WTC11 (cell line): ENCODE data around the gene TNRC6C. TPM values are rescaled to one million over a fixed set of nuclear protein-coding genes. Genes with fewer than 3 reads are reported as not detected.

ENCODE experiments used
- ATAC-seq: fragments of 200-7000 bp; cut with Tn5 transposase; 2 replicates; pipeline ENCODE4 v1.10.0; 2021; ENCODE audit warnings: mild to moderate bottlenecking, moderate library complexity
- CTCF ChIA-PET: fragments of 300-600 bp; sonication (Branson Sonifier 250); formaldehyde crosslinking; loops from one replicate; lab custom pipeline; 2021; ENCODE audit warnings: antibody characterized with exemption; lab: Charles Lee
- POLR2A ChIA-PET: fragments of 350-600 bp; sonication (Branson Sonifier 250); formaldehyde crosslinking; loops from one replicate; lab custom pipeline; 2021; ENCODE audit warnings: antibody characterized with exemption; lab: Charles Lee
- DNase-seq: peaks from one replicate; pipeline ENCODE4 v3.0.0; 2021; ENCODE audit warnings: low spot score
- H3K27ac Mint-ChIP-seq: 2 replicates; pipeline ENCODE4 v1.8.0; 2021; ENCODE audit warnings: mixed read lengths
- H3K27me3 Mint-ChIP-seq: 2 replicates; pipeline ENCODE4 v1.8.0; 2021; ENCODE audit warnings: low read depth, mild to moderate bottlenecking, moderate library complexity, mixed read lengths
- H3K36me3 Mint-ChIP-seq: 2 replicates; pipeline ENCODE4 v1.8.0; 2021; ENCODE audit warnings: mixed read lengths
- H3K4me1 Mint-ChIP-seq: 2 replicates; pipeline ENCODE4 v1.8.0; 2022; ENCODE audit warnings: mixed read lengths
- H3K4me3 Mint-ChIP-seq: 2 replicates; pipeline ENCODE4 v1.8.0; 2021; ENCODE audit warnings: mild to moderate bottlenecking, moderate library complexity, mixed read lengths
- H3K9me3 Mint-ChIP-seq: 2 replicates; pipeline ENCODE4 v1.8.0; 2021; ENCODE audit warnings: mixed read lengths
- CREB1 ChIP-seq: sonication (generic); formaldehyde crosslinking; IDR thresholded peaks from 2 replicates; pipeline ENCODE4 v1.8.0; 2023; ENCODE audit warnings: mild to moderate bottlenecking, missing genetic modification reagents
- CREM ChIP-seq: sonication (generic); formaldehyde crosslinking; IDR thresholded peaks from 2 replicates; pipeline ENCODE4 v1.8.1; 2022; ENCODE audit warnings: mild to moderate bottlenecking, missing genetic modification reagents, moderate library complexity
- CTCF ChIP-seq: fragments of 200-600 bp; IDR thresholded peaks from 2 replicates; pipeline ENCODE4 v1.8.0; 2022; ENCODE audit warnings: antibody characterized with exemption
- E2F4 ChIP-seq: sonication (generic); formaldehyde crosslinking; IDR thresholded peaks from 2 replicates; pipeline ENCODE4 v1.8.1; 2022; ENCODE audit warnings: low read depth, mild to moderate bottlenecking, moderate library complexity, missing genetic modification reagents, borderline replicate concordance
- ESRRA ChIP-seq: sonication (generic); formaldehyde crosslinking; IDR thresholded peaks from 2 replicates; pipeline ENCODE4 v1.8.1; 2022; ENCODE audit warnings: mild to moderate bottlenecking, missing genetic modification reagents, borderline replicate concordance
- ETV6 ChIP-seq: sonication (generic); formaldehyde crosslinking; IDR thresholded peaks from 2 replicates; pipeline ENCODE4 v1.8.1; 2022; ENCODE audit warnings: mild to moderate bottlenecking, missing genetic modification reagents
- FOXP1 ChIP-seq: sonication (generic); formaldehyde crosslinking; IDR thresholded peaks from 2 replicates; pipeline ENCODE4 v1.8.0; 2022; ENCODE audit warnings: missing genetic modification reagents, mild to moderate bottlenecking, moderate library complexity, borderline replicate concordance
- GTF2I ChIP-seq: fragments of 250-450 bp; sonication (Bioruptor Pico); conservative IDR thresholded peaks from 2 replicates; pipeline ENCODE4 v1.4.0; 2021; ENCODE audit warnings: mild to moderate bottlenecking
- IRF2 ChIP-seq: sonication (generic); formaldehyde crosslinking; IDR thresholded peaks from 2 replicates; pipeline ENCODE4 v1.8.0; 2022; ENCODE audit warnings: low read depth, missing genetic modification reagents, borderline replicate concordance
- NFATC4 ChIP-seq: fragments of 250-450 bp; sonication (Bioruptor Pico); IDR thresholded peaks from 2 replicates; pipeline ENCODE4 v1.9.0; 2021; ENCODE audit warnings: mild to moderate bottlenecking
- NR2C2 ChIP-seq: sonication (generic); formaldehyde crosslinking; IDR thresholded peaks from 2 replicates; pipeline ENCODE4 v1.8.0; 2022; ENCODE audit warnings: mild to moderate bottlenecking, missing genetic modification reagents
- NR3C1 ChIP-seq: sonication (generic); formaldehyde crosslinking; conservative IDR thresholded peaks from 2 replicates; pipeline ENCODE4 v1.8.1; 2023; ENCODE audit warnings: low read depth, mild to moderate bottlenecking, missing genetic modification reagents
- OVOL2 ChIP-seq: fragments of 250-450 bp; sonication (Bioruptor Pico); IDR thresholded peaks from 2 replicates; pipeline ENCODE4 v1.9.0; 2021; ENCODE audit warnings: mild to moderate bottlenecking, borderline replicate concordance
- SMAD3 ChIP-seq: sonication (generic); formaldehyde crosslinking; IDR thresholded peaks from 2 replicates; pipeline ENCODE4 v1.8.0; 2022; ENCODE audit warnings: missing genetic modification reagents, mild to moderate bottlenecking, borderline replicate concordance
- TCF7 ChIP-seq: sonication (generic); formaldehyde crosslinking; IDR thresholded peaks from 2 replicates; pipeline ENCODE4 v1.8.0; 2022; ENCODE audit warnings: mild to moderate bottlenecking, low read depth, missing genetic modification reagents, moderate library complexity
- ZBTB43 ChIP-seq: sonication (generic); formaldehyde crosslinking; IDR thresholded peaks from 2 replicates; pipeline ENCODE4 v1.8.1; 2023; ENCODE audit warnings: mild to moderate bottlenecking, missing genetic modification reagents
- ZNF219 ChIP-seq: sonication (generic); formaldehyde crosslinking; IDR thresholded peaks from 2 replicates; pipeline ENCODE4 v1.8.0; 2023; ENCODE audit warnings: missing genetic modification reagents, mild to moderate bottlenecking, borderline replicate concordance
- ZNF423 ChIP-seq: fragments of 250-450 bp; sonication (Bioruptor Pico); IDR thresholded peaks from 2 replicates; pipeline ENCODE4 v2.1.2; 2022; ENCODE audit warnings: mild to moderate bottlenecking, moderate library complexity
- total RNA-seq: library from RNA; stranded (reverse); gene quantifications from 3 replicates; pipeline ENCODE4 v1.2.3, GENCODE V29; 2021
- TF ChIP-seq, protein P1 (sequence below): fragments of 250-450 bp; sonication (Bioruptor Pico); conservative IDR thresholded peaks from 2 replicates; pipeline ENCODE4 v1.9.0; 2021; ENCODE audit warnings: mild to moderate bottlenecking
- TF ChIP-seq, protein P2 (sequence below): sonication (generic); formaldehyde crosslinking; IDR thresholded peaks from 2 replicates; pipeline ENCODE4 v1.8.0; 2022; ENCODE audit warnings: mild to moderate bottlenecking, missing genetic modification reagents
- TF ChIP-seq, protein P3 (sequence below): sonication (generic); formaldehyde crosslinking; IDR thresholded peaks from 2 replicates; pipeline ENCODE4 v1.8.1; 2022; ENCODE audit warnings: low read depth, missing genetic modification reagents, borderline replicate concordance
- TF ChIP-seq, protein P4 (sequence below): sonication (generic); formaldehyde crosslinking; IDR thresholded peaks from 2 replicates; pipeline ENCODE4 v1.8.1; 2023; ENCODE audit warnings: mild to moderate bottlenecking, missing genetic modification reagents, borderline replicate concordance

The TNRC6C gene
- total RNA-seq, 1 experiment from 2014 or later: 52.3 TPM

- TF ChIP-seq TCF7: no peak
- TF ChIP-seq NFATC4: no peak
Observed at GRCh38 chr17:78000341-78000740, 41.8 kb downstream of the TNRC6C start (continued).

GRCh38 chr17:78001182-78001581 lies 42.7 kb downstream of the TNRC6C start:
- Mint-ChIP-seq H3K9me3 (no peaks in the 10 kb centered on the region), H3K27ac (no peak overlapping the region), H3K36me3 (peaks cover 12% of the 10 kb centered on the region), H3K4me3 (no peak overlapping the region), H3K4me1 (peaks cover 56% of the 10 kb centered on the region), H3K27me3 (no peaks in the 10 kb centered on the region)
- TF ChIP-seq CREM: no peak
- TF ChIP-seq, protein P1, sequence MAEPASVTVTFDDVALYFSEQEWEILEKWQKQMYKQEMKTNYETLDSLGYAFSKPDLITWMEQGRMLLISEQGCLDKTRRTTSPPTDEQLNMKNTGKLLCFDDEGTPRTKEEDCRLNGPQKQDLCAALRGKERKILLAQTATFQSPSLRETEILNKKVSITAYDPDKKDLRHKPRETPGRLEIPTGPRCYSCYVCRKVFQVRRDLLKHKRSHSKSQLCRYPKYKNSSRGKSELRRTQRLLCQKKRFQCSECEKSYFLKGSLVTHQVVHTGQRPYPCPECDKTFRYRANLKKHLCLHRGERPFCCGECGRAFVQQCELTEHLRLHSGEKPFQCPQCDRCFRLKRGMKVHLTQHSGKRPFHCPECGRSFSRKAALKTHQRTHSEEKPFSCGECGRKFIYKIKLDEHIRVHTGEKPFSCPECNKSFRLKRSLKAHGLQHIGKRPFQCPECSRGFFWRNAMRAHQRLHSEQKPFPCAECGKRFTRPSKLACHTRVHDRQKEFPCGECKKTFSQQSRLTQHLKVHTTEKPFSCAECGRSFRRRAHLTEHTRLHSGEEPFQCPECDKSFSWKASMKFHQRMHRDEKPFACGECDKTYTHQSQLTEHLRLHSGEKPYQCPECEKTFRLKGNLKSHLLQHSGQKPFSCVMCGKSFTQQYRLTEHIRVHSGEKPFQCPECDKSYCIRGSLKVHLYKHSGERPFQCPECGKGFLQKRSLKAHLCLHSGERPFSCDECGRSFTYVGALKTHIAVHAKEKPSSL (CRISPR knock-in tag): no peak
- no peak for TF ChIP-seq FOXP1 (CRISPR knock-in tag)
- TF ChIP-seq SMAD3: no peak
- no peak for TF ChIP-seq ZBTB43 (CRISPR knock-in tag)
- no peak for TF ChIP-seq ZNF423 (CRISPR knock-in tag)
- TF ChIP-seq, protein P2, sequence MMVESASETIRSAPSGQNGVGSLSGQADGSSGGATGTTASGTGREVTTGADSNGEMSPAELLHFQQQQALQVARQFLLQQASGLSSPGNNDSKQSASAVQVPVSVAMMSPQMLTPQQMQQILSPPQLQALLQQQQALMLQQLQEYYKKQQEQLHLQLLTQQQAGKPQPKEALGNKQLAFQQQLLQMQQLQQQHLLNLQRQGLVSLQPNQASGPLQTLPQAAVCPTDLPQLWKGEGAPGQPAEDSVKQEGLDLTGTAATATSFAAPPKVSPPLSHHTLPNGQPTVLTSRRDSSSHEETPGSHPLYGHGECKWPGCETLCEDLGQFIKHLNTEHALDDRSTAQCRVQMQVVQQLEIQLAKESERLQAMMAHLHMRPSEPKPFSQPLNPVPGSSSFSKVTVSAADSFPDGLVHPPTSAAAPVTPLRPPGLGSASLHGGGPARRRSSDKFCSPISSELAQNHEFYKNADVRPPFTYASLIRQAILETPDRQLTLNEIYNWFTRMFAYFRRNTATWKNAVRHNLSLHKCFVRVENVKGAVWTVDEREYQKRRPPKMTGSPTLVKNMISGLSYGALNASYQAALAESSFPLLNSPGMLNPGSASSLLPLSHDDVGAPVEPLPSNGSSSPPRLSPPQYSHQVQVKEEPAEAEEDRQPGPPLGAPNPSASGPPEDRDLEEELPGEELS (CRISPR knock-in tag): no peak
- TF ChIP-seq, protein P3, sequence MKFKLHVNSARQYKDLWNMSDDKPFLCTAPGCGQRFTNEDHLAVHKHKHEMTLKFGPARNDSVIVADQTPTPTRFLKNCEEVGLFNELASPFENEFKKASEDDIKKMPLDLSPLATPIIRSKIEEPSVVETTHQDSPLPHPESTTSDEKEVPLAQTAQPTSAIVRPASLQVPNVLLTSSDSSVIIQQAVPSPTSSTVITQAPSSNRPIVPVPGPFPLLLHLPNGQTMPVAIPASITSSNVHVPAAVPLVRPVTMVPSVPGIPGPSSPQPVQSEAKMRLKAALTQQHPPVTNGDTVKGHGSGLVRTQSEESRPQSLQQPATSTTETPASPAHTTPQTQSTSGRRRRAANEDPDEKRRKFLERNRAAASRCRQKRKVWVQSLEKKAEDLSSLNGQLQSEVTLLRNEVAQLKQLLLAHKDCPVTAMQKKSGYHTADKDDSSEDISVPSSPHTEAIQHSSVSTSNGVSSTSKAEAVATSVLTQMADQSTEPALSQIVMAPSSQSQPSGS (CRISPR knock-in tag): no peak
- no peak for TF ChIP-seq NR3C1 (CRISPR knock-in tag)
- TF ChIP-seq E2F4 (CRISPR knock-in tag): no peak
- TF ChIP-seq ESRRA: no peak
- TF ChIP-seq, protein P4, sequence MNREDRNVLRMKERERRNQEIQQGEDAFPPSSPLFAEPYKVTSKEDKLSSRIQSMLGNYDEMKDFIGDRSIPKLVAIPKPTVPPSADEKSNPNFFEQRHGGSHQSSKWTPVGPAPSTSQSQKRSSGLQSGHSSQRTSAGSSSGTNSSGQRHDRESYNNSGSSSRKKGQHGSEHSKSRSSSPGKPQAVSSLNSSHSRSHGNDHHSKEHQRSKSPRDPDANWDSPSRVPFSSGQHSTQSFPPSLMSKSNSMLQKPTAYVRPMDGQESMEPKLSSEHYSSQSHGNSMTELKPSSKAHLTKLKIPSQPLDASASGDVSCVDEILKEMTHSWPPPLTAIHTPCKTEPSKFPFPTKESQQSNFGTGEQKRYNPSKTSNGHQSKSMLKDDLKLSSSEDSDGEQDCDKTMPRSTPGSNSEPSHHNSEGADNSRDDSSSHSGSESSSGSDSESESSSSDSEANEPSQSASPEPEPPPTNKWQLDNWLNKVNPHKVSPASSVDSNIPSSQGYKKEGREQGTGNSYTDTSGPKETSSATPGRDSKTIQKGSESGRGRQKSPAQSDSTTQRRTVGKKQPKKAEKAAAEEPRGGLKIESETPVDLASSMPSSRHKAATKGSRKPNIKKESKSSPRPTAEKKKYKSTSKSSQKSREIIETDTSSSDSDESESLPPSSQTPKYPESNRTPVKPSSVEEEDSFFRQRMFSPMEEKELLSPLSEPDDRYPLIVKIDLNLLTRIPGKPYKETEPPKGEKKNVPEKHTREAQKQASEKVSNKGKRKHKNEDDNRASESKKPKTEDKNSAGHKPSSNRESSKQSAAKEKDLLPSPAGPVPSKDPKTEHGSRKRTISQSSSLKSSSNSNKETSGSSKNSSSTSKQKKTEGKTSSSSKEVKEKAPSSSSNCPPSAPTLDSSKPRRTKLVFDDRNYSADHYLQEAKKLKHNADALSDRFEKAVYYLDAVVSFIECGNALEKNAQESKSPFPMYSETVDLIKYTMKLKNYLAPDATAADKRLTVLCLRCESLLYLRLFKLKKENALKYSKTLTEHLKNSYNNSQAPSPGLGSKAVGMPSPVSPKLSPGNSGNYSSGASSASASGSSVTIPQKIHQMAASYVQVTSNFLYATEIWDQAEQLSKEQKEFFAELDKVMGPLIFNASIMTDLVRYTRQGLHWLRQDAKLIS (CRISPR knock-in tag): no peak
- no peak for TF ChIP-seq GTF2I (CRISPR knock-in tag)
- no peak for TF ChIP-seq NR2C2 (CRISPR knock-in tag)
- no peak for TF ChIP-seq OVOL2 (CRISPR knock-in tag)
- TF ChIP-seq CREB1 (CRISPR knock-in tag): no peak
- no peak for TF ChIP-seq IRF2
- TF ChIP-seq ETV6 (CRISPR knock-in tag): no peak
- TF ChIP-seq CTCF: no peak
- no peak for TF ChIP-seq ZNF219 (CRISPR knock-in tag)
- CTCF ChIA-PET: interaction anchor here (1.0 to 2.1 kb wide), 2 partner anchors 12 to 18 kb away, joined by 3 to 5 read pairs; no protein-coding TSS in a partner anchor
- DNase-seq (no peak), ATAC-seq (peak; percentile 20; the same call in 1 of the 2 replicates)
- POLR2A ChIA-PET: no interaction called here
